GM19468 (cell line): Measurements from ENCODE around the gene C6orf62.
"Not testable (repeated sequence)": the region's sequence is repeated elsewhere in the genome, so short reads cannot be mapped to it uniquely, and the experiment has no call there.

Experiments
- ATAC-seq: cut with Tn5 transposase; IDR thresholded peaks from one replicate; pipeline ENCODE4 v1.9.1; 2021; ENCODE audit warnings: mild to moderate bottlenecking, moderate library complexity, moderate number of reproducible peaks; ENCODE audit not compliant: unreplicated experiment; ENCODE audit errors: extremely low read depth

C6orf62 gene

GRCh38 chr6:24704468-24704867 is 14.5 kb downstream of the C6orf62 start:
- ATAC-seq, result no peak

- no peak for ATAC-seq
These were observed 16.2 kb downstream of the C6orf62 start for GRCh38 chr6:24702720-24703282.

GRCh38 chr6:24699521-24700359 is 19.2 kb downstream of the C6orf62 start:
- ATAC-seq, result no peak

- no peak for ATAC-seq
These were observed 22.9 kb downstream of the C6orf62 start for GRCh38 chr6:24696097-24696496.

GRCh38 chr6:24695635-24696034 is 23.3 kb downstream of the C6orf62 start:
- ATAC-seq, result not testable (repeated sequence)

GRCh38 chr6:24694198-24694597 is 24.8 kb downstream of the C6orf62 start:
- ATAC-seq, result peak; percentile 12

- no peak for ATAC-seq
These were observed 25.9 kb downstream of the C6orf62 start for GRCh38 chr6:24692848-24693592.

GRCh38 chr6:24692415-24692814 is 26.5 kb downstream of the C6orf62 start:
- ATAC-seq, result no peak

- ATAC-seq, result no peak
These were observed 27.0 kb downstream of the C6orf62 start for GRCh38 chr6:24692003-24692402.

GRCh38 chr6:24691550-24691949 is 27.4 kb downstream of the C6orf62 start:
- ATAC-seq, result no peak

- ATAC-seq, result no peak
These were observed 28.4 kb downstream of the C6orf62 start for GRCh38 chr6:24690593-24690992.

GRCh38 chr6:24689964-24690363 is 29.0 kb downstream of the C6orf62 start:
- ATAC-seq, result no peak

- ATAC-seq, result no peak
These were observed 32.0 kb downstream of the C6orf62 start for GRCh38 chr6:24686946-24687345.

GRCh38 chr6:24686408-24686807 is 32.5 kb downstream of the C6orf62 start:
- no peak for ATAC-seq

GRCh38 chr6:24683297-24684296 is 35.4 kb downstream of the C6orf62 start:
- no peak for ATAC-seq

- ATAC-seq, result no peak
These were observed 38.4 kb downstream of the C6orf62 start for GRCh38 chr6:24680582-24680981.

- not testable (repeated sequence) for ATAC-seq
These were observed 40.1 kb downstream of the C6orf62 start for GRCh38 chr6:24678792-24679352.

GRCh38 chr6:24673625-24674024 is 45.3 kb downstream of the C6orf62 start:
- no peak for ATAC-seq

- no peak for ATAC-seq
These were observed 46.3 kb downstream of the C6orf62 start for GRCh38 chr6:24672620-24673182.
